GM21515 (cell line): ENCODE results near the gene LRMDA.

Experiments used
- ATAC-seq: cut with Tn5 transposase; IDR thresholded peaks from one replicate; pipeline ENCODE4 v1.9.1; 2021; ENCODE audit not compliant: unreplicated experiment

The LRMDA gene

DNA sequence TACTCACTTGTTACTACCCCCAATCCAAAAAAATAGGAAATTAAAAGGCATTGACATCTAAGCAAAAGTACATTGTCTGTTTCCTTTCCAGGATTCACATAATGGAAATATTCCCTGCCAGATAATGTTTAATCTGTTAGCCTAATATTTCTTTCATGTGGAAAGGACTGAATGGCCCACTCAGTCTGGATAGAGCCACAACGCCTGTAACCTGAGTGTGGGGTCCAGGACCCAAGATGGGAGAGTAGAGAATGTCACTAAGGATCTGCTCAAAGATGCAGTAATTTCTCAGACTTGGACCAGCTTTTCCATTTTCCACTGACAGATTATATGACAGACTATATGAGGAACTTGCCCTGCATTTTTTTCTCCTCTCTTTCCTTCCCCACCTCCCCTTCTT, 1117.3 kb downstream of the LRMDA start:
- no peak for ATAC-seq

DNA sequence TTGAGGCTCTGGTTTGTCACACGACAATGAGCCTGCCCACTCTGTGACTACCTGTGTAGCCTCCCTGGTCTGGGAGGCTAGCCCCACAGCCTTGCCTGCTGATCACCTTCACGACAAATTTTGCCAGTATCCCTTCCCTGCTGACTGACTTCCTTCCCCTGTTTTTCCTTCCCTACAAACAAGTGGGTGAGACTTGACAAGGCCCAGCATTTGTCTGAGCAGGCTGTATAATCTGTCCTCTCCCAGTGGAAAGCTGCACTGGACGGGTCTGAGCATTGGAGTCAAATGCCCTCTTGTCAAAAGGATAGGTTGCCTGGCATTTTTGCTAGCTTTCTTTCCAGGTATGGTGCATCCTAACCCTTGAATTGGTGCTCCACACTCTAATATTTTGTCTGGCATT, 1117.7 kb downstream of the LRMDA start:
- ATAC-seq: no peak

DNA sequence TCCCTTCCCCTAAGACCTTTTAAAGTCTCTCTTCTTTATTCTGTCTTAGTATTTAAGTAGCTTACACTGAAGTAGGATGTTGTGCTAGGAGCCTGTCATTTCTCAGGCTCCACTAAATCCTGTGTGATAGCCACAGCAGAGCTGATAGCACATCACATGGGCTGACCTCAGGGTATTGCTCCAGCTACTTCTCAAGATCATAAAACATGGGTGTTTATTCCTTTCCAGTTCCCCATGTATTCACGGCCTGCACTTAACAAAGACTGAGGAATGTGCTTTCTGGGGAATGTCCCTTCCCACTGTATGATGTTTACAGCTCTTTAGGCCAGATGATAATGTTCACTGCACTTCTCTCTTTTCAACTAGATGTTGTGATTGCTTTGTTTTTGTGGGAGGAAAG, 1119.4 kb downstream of the LRMDA start:
- ATAC-seq: no peak

DNA sequence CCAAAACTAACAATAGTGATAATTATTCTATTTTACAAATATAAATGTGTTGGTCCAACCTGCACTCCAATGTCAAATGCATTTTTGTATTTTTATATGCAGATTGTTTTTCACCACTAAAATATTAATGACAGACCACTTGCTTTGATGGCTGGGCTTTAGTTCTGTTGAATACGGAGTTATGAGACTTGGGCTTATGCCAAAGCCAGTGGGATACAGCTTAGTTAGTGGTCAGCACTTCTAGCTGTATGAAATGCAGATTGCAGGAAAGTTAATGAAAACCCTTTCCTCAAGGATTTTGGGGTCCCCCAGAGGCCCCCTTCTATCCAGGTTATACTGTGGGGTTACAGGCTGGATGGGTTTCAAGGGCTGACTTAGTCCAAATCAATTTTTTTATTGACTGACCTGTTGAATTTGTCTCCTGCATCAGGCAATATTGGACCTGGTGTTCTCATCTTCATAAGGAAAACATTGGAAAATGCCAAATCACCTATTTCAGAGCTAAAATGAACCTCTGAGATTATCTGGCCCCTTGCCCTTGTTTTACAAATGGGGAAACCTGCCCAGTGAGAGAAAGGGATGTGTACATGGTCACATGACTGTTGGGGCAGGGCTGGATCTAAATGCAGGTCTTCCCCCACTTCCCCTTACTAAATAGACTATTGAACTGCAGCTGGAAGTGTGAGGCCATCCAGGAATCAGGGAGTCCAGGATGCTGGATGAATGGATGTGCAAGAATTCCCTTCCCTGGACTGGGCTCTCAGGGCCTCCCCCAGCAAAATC, 1120.9 kb downstream of the LRMDA start:
- ATAC-seq: no peak

DNA sequence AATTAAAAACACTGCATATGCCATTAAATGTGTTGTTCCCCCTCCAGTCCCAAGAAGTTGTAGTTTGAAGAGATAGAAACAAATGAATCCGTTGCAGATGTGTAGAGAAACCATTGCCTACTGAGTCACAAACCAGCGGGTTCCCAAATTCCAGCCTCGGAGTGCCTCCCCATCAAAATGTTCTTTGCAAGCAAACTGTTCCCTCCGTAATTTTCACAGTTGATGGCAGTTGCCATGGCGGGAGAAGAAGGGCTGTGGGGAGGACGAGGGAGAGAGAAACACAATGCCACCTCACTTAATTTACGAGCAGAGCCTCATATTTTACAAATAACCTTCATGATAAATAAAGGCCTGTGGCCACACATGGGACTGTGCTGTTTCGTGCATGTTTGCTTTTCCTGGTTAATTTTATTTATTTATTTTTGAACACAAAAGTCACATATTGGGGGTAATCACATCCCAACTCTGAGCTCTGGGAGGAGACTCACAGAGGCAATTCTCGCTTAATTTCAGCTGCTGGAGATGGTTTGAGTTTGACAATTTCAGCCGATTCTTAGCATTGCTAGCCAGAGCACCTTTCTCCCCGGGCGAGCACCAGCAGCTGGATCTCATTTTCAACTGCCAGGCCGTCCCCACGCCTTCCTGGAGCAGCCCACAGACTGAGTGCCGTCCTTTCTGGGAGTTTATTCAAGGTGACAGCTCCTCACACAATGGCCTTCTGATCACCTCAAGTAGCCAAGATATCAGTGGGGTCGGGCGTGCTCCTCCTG, 1122.0 kb downstream of the LRMDA start:
- ATAC-seq: no peak

DNA sequence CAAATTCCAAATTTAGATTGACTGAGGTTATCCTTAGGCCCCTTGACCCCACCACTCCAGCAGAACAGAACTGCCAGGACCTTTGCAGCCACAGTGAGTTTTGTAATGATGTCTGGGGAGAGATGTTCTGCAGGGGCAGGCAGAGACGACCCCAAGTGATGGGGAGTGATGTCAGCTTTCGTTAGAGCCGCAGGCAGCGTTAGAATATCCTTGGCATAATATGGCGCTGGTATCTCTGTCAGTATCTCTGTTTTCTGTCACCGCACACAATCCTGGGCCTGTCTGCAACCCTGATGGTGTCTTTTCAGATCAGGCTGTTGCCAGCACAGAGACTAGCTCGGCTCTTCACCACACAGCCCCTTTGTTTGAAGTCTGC, 1122.6 kb downstream of the LRMDA start:
- no peak for ATAC-seq

DNA sequence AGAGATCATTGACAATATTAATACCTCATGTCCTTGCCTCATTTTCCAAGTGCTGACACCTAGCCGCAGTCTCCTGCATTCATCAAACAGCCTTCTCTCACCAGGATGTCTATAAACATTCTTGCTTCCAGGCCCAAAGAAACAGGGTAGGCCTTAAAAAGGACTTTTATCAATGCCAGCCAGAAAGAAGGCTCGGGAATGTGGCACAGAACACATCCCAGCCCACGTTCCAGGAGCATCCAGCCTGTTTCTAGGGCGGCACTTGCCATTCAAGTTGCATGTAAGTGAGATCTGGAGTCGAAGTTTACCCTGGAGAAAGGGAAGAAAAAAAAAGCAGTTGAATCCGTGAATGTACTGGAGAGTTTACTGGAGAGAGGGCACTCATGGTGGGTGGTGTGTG, 1123.1 kb downstream of the LRMDA start:
- ATAC-seq: no peak

DNA sequence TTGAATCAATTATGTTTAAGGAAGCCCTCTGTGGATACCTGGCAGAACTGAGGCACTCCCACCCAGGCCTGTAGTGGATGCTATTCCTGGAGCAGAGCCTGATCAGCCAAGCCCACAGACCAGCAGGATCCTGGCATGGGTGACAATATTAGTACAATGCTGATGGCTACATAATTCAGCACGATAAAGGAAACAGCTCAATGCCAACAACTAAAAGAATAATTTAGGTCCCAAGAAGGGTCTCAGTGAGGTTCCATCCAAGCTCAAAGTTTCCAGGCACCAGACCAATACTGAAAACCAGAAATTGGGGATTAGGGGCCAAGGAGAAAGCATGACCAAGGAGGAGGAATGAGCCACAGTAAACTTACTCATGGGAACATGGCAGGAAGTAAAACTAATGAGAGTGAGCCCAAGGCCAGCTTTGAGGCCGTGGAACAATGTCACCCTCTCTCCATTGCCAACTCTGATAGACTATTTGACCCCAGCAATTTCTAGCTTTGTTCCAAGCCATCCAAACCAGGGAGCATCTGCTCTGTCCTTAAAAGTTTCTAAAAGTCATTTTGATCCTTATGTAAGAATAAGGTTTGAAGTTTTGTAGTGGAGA, 1123.7 kb downstream of the LRMDA start:
- ATAC-seq: no peak

DNA sequence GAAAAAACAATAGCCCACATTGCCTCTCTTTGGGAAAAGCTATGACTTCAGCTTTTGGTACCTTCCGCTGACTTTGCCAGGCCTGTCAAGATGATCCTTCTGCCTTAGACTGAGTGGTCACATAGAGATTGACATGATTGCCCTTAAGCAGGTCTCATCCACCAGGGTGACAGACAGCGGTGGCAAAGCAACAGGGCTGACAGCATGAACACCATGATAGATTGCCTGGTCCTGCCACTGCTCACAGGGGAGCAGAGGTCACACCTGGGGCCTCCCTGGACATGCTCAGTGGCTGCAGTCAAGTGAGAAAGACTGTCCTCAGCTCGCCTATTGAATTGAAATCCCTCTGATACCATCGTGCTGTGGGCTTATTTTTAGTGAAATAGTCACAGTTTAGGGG, 1125.9 kb downstream of the LRMDA start:
- ATAC-seq: no peak

DNA sequence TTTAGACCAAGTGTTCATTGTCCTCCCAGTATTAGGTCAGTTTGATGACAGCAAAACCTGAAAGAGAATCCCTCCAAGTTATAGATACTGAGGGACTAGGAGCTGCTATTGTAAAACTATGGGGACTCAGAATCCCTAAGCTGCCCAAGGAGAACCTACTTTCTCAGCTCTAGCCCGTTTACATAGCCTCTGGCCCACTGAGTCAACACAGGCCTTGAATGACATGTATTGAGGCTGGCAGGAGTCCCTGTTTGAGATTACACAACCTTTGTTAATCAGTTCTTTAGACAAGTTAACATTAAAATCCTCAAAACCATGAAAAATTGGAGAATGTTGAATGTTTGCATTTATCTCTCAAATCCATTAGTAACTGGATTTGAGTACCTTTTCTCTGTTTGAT, 1127.2 kb downstream of the LRMDA start:
- ATAC-seq: no peak

DNA sequence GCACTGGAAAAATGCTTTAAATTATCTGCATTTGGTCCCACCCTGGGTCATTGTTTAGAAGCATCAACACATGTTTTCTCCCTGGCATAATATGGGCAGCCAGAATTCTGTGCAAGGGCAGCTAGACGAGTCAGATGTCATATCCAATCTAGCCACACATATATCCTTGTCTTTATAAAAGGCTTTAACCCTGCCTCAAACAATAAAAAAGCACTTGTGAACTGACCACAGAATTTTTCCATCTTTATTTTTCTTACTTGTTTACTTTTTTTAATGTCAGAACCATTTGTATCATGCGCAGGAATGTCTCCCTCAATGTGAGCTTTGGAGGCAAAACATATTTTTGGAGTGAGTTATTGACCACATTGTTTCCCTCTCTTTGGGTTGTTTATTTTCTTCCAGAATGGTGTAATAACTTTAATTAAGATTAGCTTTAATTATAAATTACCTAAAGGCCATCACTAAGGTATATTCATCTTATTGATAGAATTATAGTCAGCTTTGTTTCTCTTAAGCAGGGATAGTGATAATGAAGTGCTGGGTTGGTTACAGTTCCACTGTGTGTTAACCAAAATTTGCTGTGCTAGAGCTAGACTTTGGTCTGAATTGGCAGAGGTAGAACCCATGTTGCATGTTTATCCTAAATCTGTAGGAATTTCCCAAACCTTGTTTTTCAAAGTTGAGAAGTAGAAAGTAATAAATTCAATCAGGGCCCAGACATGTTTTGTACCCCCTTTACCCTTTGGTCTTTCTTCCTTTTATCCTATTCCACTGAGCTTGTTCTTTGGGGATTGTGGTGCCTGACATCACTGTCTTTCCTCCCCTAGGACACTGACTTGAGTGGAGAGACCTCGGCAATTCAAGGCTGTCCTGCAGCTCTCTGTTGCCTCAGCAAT, 1127.8 kb downstream of the LRMDA start:
- no peak for ATAC-seq

DNA sequence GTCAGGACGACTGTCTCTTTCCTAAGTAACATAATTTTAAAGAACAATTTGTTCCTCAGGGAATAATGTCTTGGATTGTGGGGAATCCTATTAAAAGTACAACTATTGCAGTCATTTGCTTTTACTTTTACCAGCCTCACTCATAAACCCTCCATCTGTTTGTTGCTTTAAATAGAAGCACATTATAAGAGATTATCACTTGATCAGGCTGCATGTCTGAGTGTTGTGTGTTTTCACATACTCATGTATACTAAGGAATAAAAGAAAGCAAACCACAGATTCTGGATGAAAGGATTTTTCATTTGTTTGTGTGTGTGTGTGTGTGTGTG, 1128.4 kb downstream of the LRMDA start:
- no peak for ATAC-seq

DNA sequence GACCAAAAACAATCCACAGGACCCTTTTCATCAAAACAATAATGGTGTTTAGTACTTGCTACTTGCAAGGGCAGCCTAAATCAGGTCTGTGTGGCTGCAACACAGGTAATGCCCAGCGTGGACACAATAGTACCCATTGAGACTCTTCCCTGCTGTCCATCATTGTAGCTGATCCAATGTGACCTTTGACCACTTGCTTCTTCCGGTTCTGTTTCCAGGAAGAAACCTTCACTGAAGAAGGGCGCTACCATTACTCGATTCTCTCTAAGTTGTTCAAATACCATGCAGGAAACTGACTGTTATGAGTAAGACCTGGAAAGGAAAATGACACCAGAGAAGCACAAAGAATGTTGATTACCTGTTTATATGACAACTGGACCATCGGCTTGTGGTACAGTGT, 1128.9 kb downstream of the LRMDA start:
- ATAC-seq: no peak

DNA sequence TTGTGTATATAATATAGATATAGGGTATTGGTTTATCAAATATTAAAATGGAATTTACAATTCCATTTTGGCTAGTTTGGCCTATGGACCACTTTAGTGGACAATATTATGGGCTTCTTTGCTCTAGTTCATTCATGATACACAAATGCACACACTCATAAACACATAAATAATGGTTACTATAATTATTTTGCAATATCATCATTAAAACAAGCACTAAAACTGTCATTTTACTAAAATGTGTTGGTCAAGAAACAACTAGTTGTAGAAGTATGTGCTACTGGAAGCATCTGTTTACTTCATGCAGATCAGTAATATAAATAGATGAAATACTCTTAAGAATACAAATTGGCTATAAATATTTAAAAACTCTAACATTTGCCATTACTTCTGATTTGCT, 1131.9 kb downstream of the LRMDA start:
- no peak for ATAC-seq

DNA sequence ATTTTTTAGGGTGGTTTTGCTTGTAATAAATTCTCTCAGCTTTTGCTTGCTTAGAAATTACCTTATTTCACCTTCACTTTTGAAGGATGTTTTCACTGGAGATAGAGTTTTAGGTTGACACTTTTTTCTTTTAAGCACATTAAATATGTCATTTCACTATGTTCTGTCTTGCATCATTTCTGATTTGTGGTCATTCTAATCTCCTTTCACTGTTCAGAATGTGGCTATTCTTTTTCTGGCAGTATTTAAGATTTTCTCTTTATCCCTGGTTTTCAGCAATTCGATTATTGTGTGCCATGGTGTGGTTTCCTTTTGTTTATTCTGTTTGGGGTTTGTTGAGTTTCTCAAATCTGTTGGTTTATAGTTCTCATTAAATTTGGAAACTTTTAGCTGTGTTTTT, 1140.6 kb downstream of the LRMDA start:
- ATAC-seq: no peak

DNA sequence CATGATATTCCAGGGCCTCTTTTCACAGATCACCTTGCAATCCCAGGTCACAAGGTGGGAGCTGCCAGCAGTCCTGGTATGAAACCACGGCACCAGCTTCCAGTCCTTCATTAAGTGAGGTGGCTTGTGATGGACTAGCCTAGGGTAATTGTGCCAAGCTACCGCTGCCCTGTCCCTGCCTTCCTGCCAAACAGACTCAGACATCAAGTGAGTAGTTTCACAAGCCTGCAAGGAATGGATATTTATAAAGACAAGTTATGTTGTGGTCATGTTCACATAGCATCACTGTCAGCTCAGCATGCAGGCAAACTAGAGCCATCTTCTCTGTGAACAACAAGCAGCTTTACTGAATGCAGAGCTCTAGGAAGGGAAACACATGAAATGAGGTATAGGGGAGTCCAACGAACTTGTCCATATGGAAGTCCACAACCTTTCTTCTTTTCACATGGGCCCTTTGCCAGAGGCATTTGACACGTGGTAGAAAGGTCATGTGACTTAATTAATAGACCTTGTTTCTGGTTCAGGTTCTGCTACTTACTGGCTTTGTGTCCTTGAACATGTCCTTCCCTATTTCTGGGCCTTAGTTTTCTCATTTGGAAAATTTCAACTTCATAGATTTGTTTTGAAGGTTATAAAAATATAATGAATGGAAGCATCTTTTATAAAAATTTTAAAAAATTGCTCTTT, 1145.0 kb downstream of the LRMDA start:
- ATAC-seq: no peak

DNA sequence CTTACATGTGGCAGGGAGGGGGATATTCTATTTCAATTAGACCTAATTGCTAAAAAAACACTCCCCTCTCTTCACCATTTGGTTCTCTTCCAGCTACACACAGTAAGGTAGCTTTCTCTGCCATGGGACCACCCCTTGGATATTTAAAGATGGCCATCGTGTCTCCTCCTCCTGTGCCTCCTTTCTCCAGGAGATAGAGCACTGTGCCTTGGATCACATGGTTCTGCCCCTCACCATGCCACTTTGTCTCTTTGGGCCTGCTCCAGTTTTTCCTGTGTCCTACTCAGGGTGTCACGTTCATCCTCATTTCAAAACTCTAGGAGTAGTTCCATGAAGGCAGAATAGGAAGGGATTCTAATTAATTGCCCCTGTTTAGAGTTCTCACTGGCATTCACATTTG, 1146.0 kb downstream of the LRMDA start:
- no peak for ATAC-seq

DNA sequence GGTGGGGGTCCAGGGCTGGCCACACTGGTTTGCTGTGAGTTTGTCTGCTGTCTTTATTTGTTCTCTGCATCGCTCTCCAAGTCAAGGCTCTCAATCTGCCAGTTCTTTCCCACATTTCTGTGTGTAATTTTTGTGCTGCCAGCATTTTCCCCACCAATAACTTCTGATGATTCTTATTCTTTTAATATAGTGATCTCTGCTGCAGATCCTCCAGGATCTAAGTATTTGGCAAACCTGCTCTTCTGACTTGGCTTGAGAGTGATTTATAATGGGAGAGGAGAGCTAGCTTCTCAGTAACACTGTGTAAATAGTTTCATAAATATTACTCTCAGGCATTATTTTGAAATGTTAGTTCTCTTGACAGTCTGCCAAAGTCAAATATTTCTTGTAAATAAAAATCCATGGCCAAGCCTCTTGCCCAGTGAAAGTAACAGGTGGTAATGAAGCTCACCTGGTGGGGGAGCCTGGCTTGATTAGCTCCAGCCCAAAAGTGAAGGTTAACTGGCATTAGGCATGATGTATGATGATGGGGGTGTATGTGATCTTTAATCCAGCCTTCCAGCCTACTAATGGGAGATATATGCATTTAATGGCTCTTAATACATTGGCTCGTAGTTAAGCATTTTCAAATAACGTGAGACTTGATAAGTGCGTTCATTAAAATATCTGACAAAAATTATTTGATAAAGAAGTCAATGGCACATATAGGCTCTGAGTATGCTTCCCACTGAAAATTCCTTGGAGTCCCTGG, 1150.3 kb downstream of the LRMDA start:
- ATAC-seq: no peak

DNA sequence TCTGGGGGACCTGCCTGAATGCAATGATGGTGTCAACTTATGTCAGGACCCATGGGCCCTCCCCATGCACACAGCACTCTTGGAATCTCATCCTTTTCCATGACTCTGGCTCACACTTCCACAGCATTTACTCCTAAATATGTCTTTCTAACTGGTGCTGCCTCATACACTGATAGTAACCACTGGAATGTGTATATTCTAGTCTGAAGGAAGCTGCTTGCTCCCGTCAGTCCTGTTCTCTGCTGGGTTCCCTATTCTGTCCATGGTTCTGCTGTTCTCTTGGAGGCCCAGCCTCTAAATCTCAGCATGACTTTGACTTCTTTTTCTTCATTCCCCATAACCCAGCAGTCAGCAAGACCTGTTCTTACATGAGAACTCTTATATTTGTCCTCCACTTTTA, 1151.1 kb downstream of the LRMDA start:
- no peak for ATAC-seq

DNA sequence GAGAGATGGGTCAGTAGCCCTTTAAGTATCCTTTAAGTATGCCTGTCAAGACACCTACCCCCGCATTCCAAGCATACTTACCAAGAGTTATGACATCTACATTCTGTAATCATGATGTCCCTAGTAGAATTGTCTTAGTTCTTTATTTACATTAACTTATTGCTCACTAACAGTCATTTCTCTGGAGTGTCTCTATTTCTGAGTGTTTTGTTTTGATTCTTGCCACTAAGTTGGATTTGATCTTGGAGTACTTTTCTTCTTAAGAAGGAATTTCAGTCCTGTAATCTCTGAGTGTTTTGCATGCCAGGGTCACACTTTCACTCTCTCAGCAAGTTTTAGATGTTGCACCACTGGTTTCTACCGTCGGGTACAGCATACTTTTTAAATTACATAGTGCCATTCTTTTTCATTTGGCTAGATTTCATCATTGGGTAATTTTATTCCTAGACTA, 1152.3 kb downstream of the LRMDA start:
- no peak for ATAC-seq
